GM12873 (cell line): Measurements from ENCODE around the gene MAPT.

Experiments used
- TF ChIP-seq, protein P1 (sequence below): IDR thresholded peaks from 2 replicates; pipeline ENCODE4 v1.5.1; 2012; ENCODE audit warnings: low read depth, mild to moderate bottlenecking, moderate library complexity, low read length, control low read depth; ENCODE audit not compliant: insufficient read depth; ENCODE audit errors: missing control alignments

Gene MAPT

DNA sequence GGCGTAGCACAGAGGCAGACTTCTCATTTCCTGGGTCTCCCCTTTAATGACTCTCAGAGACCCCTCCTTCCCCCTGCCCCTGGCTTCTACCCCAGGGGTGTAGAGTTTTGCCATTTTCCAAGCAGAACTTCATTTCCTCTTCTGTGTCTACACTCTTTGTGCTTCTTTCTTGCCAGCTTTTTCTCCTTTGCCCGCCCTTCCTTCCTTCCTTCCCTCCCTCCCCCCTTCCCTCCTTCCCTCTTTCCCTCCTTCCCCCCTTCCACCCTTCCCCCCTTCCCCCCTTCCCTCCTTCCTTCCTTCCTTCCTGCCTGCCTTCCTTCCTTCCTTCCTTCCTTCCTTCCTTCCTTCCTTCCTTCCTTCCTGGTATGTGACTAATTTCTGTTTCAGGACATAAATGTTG, 47.0 kb downstream of the MAPT start:
- TF ChIP-seq, protein P1, sequence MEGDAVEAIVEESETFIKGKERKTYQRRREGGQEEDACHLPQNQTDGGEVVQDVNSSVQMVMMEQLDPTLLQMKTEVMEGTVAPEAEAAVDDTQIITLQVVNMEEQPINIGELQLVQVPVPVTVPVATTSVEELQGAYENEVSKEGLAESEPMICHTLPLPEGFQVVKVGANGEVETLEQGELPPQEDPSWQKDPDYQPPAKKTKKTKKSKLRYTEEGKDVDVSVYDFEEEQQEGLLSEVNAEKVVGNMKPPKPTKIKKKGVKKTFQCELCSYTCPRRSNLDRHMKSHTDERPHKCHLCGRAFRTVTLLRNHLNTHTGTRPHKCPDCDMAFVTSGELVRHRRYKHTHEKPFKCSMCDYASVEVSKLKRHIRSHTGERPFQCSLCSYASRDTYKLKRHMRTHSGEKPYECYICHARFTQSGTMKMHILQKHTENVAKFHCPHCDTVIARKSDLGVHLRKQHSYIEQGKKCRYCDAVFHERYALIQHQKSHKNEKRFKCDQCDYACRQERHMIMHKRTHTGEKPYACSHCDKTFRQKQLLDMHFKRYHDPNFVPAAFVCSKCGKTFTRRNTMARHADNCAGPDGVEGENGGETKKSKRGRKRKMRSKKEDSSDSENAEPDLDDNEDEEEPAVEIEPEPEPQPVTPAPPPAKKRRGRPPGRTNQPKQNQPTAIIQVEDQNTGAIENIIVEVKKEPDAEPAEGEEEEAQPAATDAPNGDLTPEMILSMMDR: no peak

GRCh38 chr17:45942284-45942683, 47.9 kb downstream of the MAPT start:
- TF ChIP-seq, protein P1: no peak

DNA sequence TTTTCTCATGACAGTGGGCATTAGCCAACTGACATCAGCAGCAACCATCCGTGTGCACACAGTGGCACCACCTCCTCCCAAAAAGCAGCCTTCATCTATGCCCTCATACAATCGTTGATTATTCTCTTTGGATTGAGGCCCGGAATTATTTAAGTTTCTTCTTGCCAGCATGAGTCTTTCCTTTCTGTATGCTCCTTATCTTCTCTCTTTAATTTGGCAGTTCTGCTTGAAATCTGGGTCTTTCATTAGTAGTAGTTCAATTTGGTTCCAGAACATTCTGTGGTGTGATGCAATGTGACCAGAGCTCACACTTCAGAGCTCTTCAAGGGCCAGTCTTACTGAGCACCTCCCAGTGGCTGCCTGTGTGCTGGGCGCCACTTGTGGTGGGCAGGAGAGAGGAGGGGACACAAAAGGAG, 52.5 kb downstream of the MAPT start:
- TF ChIP-seq, protein P1: no peak

GRCh38 chr17:45948498-45948880, 54.1 kb downstream of the MAPT start:
- TF ChIP-seq, protein P1: no peak

DNA sequence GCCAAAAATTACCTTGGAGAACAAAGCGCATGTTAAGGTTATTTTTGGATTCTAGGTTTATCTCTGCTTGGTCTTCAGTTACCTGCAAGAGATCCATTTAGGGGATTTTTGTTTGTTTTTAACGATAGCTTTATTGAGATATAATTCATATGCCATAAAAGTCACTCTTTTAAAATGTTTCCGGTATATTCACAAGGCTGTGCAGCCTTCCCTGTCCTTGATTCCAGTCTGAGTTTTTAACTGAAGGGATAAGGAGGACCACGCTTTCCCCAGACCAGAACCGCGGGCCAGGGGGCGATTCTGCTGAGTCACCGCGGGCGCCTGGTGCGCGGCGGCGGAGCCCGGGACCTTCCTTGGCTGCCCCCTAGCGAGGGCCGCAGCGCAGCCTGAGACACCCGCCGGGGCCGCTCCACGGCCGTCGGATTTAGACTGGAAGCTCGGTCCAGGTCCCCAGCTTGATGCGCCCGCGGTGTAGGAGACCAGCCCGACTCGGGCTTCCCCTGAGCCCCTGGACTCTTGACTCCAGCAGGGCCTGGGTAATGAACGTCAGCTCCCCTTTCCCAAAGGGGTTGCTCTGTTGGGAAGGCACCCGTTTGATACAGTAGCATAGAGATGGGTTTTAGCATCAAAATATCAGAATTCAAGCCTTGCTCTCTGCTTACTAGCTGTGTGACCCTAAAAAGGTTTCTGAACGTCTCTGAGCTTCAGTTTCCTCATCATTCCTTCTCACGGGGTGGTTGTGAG, 54.7 kb downstream of the MAPT start:
- TF ChIP-seq, protein P1: peak; percentile 82

- TF ChIP-seq, protein P1: no peak
Observed at GRCh38 chr17:45949755-45950320, 55.5 kb downstream of the MAPT start.

GRCh38 chr17:45950888-45951287, 56.5 kb downstream of the MAPT start:
- TF ChIP-seq, protein P1: no peak
